NK-92 treated with Interleukin-12 subunit alpha and Interleukin-12 subunit beta, amount 100 ng/mL, for 24 hours (cell line): ENCODE results near the gene RNF157.
"Not testable (repeated sequence)": the region's sequence is repeated elsewhere in the genome, so short reads cannot be mapped to it uniquely, and the experiment has no call there.

ENCODE experiments used
- DNase-seq: peaks from one replicate; lab custom pipeline; 2025; lab: John Stamatoyannopoulos, UW

Gene RNF157

GRCh38 chr17:76254275-76254674 lies 14.0 kb upstream of the RNF157 start:
- DNase-seq = no peak

- DNase-seq = no peak
These were observed 13.5 kb upstream of the RNF157 start for GRCh38 chr17:76253841-76254240.

- DNase-seq = not testable (repeated sequence)
These were observed 12.9 kb upstream of the RNF157 start for GRCh38 chr17:76252967-76253766.

- no peak for DNase-seq
These were observed 12.0 kb upstream of the RNF157 start for GRCh38 chr17:76252040-76252954.

- no peak for DNase-seq
These were observed 11.3 kb upstream of the RNF157 start for GRCh38 chr17:76251478-76252039.

GRCh38 chr17:76250141-76250540 lies 9.8 kb upstream of the RNF157 start:
- no peak for DNase-seq

- no peak for DNase-seq
These were observed 7.9 kb upstream of the RNF157 start for GRCh38 chr17:76248013-76248782.

GRCh38 chr17:76247304-76247703 lies 7.0 kb upstream of the RNF157 start:
- DNase-seq = no peak

GRCh38 chr17:76246080-76247066 lies 6.1 kb upstream of the RNF157 start:
- DNase-seq = peak; percentile 79

GRCh38 chr17:76244721-76245120 lies 4.4 kb upstream of the RNF157 start:
- DNase-seq = not testable (repeated sequence)

- DNase-seq = no peak
These were observed 3.8 kb upstream of the RNF157 start for GRCh38 chr17:76243826-76244679.

- no peak for DNase-seq
These were observed 1.5 kb upstream of the RNF157 start for GRCh38 chr17:76241691-76242255.

- DNase-seq = no peak
These were observed 878 bp upstream of the RNF157 start for GRCh38 chr17:76241204-76241538.

GRCh38 chr17:76239538-76240274 lies 587 bp downstream of the RNF157 start:
- no peak for DNase-seq

GRCh38 chr17:76238847-76239537 lies 1.3 kb downstream of the RNF157 start:
- peak; percentile 36 for DNase-seq

GRCh38 chr17:76237859-76238313 lies 2.4 kb downstream of the RNF157 start:
- no peak for DNase-seq

GRCh38 chr17:76236603-76237002 lies 3.7 kb downstream of the RNF157 start:
- DNase-seq = no peak

GRCh38 chr17:76235883-76236282 lies 4.4 kb downstream of the RNF157 start:
- no peak for DNase-seq
